Endodermal cell (in vitro differentiated cells): Measurements from ENCODE around the gene SCGB3A2. TPM values are rescaled to one million over a fixed set of nuclear protein-coding genes. Genes with fewer than 3 reads are reported as not detected.

Experiments
- DNase-seq: peaks from one replicate; pipeline ENCODE4 v3.0.0-alpha.2; 2017
- H3K27ac ChIP-seq: 2 replicates; pipeline ENCODE4 v1.5.1; 2013; ENCODE audit warnings: mild to moderate bottlenecking, low read depth, low read length, moderate library complexity
- H3K27me3 ChIP-seq: 2 replicates; pipeline ENCODE4 v1.6.1; 2013; ENCODE audit warnings: mild to moderate bottlenecking, low read length, moderate library complexity; ENCODE audit not compliant: insufficient read depth, control insufficient read depth, poor library complexity, severe bottlenecking
- H3K36me3 ChIP-seq: 2 replicates; pipeline ENCODE4 v1.7.0; 2013; ENCODE audit warnings: mild to moderate bottlenecking, low read length, moderate library complexity; ENCODE audit not compliant: control insufficient read depth, insufficient read depth
- H3K4me1 ChIP-seq: one replicate; pipeline ENCODE4 v1.7.0; 2013; ENCODE audit warnings: low read length; ENCODE audit not compliant: control insufficient read depth, insufficient read depth
- H3K4me3 ChIP-seq: 2 replicates; pipeline ENCODE4 v1.5.1; 2013; ENCODE audit warnings: mild to moderate bottlenecking, low read length, moderate library complexity
- H3K9ac ChIP-seq: 2 replicates; pipeline ENCODE4 v1.6.1; 2013; ENCODE audit warnings: mild to moderate bottlenecking, low read length, moderate library complexity; ENCODE audit not compliant: poor library complexity, severe bottlenecking; ENCODE audit errors: extremely low read depth
- H3K9me3 ChIP-seq: 2 replicates; pipeline ENCODE4 v1.6.1; 2013; ENCODE audit warnings: mild to moderate bottlenecking, low read length, moderate library complexity; ENCODE audit not compliant: control insufficient read depth
- H3K27ac Mint-ChIP-seq: 2 replicates; pipeline ENCODE4 v1.8.0; 2020; ENCODE audit warnings: mixed read lengths
- H3K27me3 Mint-ChIP-seq: 2 replicates; pipeline ENCODE4 v1.8.0; 2021; ENCODE audit warnings: mild to moderate bottlenecking, mixed read lengths; ENCODE audit not compliant: insufficient read depth
- H3K36me3 Mint-ChIP-seq: 2 replicates; pipeline ENCODE4 v1.8.0; 2020; ENCODE audit warnings: low read depth, mixed read lengths
- H3K4me1 Mint-ChIP-seq: 2 replicates; pipeline ENCODE4 v1.8.0; 2020; ENCODE audit warnings: mixed read lengths
- H3K4me3 Mint-ChIP-seq: 2 replicates; pipeline ENCODE4 v1.8.0; 2020; ENCODE audit warnings: mild to moderate bottlenecking, moderate library complexity, mixed read lengths
- H3K9me3 Mint-ChIP-seq: 2 replicates; pipeline ENCODE4 v1.8.0; 2020; ENCODE audit warnings: mild to moderate bottlenecking, mixed read lengths
- CTCF ChIP-seq: fragments of 200-600 bp; sonication (generic); conservative IDR thresholded peaks from 2 replicates; pipeline ENCODE4 v1.5.0; 2021; ENCODE audit warnings: antibody characterized with exemption, mild to moderate bottlenecking
- WGBS, 2 experiments: methylation state at CpG; one replicate each; pipeline versions ENCODE4 v1.1.5 to v1.1.7; 2013; ENCODE audit warnings: missing lambda C conversion rate in 2 of 2, mixed read lengths in 1 of 2; ENCODE audit not compliant: insufficient coverage in 1 of 2, insufficient read length in 1 of 2; 5-methylcytosine and 5-hydroxymethylcytosine counted together
- total RNA-seq, 2 donors: library from RNA; stranded (reverse); fragmentation: NEBNext Ultra II Directional in 1 of 2; extraction: Animal tissue kit (Norgen Biotek cat#: 25700) in 1 of 2; gene quantifications; 2 replicates in 1 of 2; 3 replicates in 1 of 2; pipeline ENCODE4 v1.2.1, GENCODE V29; 2021

SCGB3A2 gene
- total RNA-seq, 2 donors from 2014 or later: 1.1 to 18.7 TPM

GRCh38 chr5:147927901-147928300 lies 49.4 kb downstream of the SCGB3A2 start:
- no peak overlapping the region for H3K4me3 Mint-ChIP-seq
- H3K27me3 Mint-ChIP-seq: peaks cover 2% of the 10 kb centered on the region
- WGBS, 2 experiments: 91 to 100% methylated on average over 3 of the region's 3 CpGs
- Histone ChIP-seq H3K4me1 (no peaks in the 10 kb centered on the region), H3K27me3 (no peaks in the 10 kb centered on the region), H3K27ac (no peak overlapping the region), H3K9me3 (no peaks in the 10 kb centered on the region), H3K9ac (no peak overlapping the region), H3K4me3 (no peak overlapping the region), H3K36me3 (no peaks in the 10 kb centered on the region)
- H3K9me3 Mint-ChIP-seq: no peaks in the 10 kb centered on the region
- no peaks in the 10 kb centered on the region for H3K36me3 Mint-ChIP-seq
- TF ChIP-seq CTCF: no peak
- no peak for DNase-seq
- H3K27ac Mint-ChIP-seq: no peak overlapping the region
- no peaks in the 10 kb centered on the region for H3K4me1 Mint-ChIP-seq

GRCh38 chr5:147930769-147931168 lies 52.3 kb downstream of the SCGB3A2 start:
- 81% methylated on average over 2 of the region's 2 CpGs; no CpG with 5 or more reads in 1 of the 2 experiments for WGBS, 2 experiments
- H3K36me3 ChIP-seq: no peaks in the 10 kb centered on the region
- no peak overlapping the region for H3K4me3 Mint-ChIP-seq
- H3K36me3 Mint-ChIP-seq: no peaks in the 10 kb centered on the region
- TF ChIP-seq CTCF: no peak
- peaks cover 2% of the 10 kb centered on the region for H3K27me3 Mint-ChIP-seq
- no peak for DNase-seq
- no peak overlapping the region for H3K4me3 ChIP-seq
- H3K9me3 Mint-ChIP-seq: no peaks in the 10 kb centered on the region
- no peak overlapping the region for H3K27ac ChIP-seq
- H3K4me1 Mint-ChIP-seq: peaks cover 3% of the 10 kb centered on the region
- H3K27ac Mint-ChIP-seq: no peak overlapping the region
- no peak overlapping the region for H3K9ac ChIP-seq
- H3K27me3 ChIP-seq: no peaks in the 10 kb centered on the region
- no peaks in the 10 kb centered on the region for H3K9me3 ChIP-seq
- no peaks in the 10 kb centered on the region for H3K4me1 ChIP-seq

Other genes starting within 250 kb of the SCGB3A2 start
- gene JAKMIP2, start 96.0 kb upstream of the SCGB3A2 start, total RNA-seq: 10 to 100 TPM in 1 of 2 donors, 1 to 10 TPM in 1; 6.9 to 16.7 TPM
- gene SPINK1, start 47.0 kb upstream of the SCGB3A2 start, total RNA-seq: not detected
- not detected for gene C5orf46, start 27.8 kb downstream of the SCGB3A2 start, total RNA-seq
- gene SPINK5, start 185.3 kb downstream of the SCGB3A2 start, total RNA-seq: 10 to 100 TPM in 1 of 2 donors, 1 to 10 TPM in 1; 2.6 to 12.4 TPM